ENCODE measurements around the gene FANCI. TPM values are rescaled to one million over a fixed set of nuclear protein-coding genes. Genes with fewer than 3 reads are reported as not detected.

Gene FANCI
- total and polyA plus RNA-seq, 2 of the 13 experiments (the other 11 are each of a cell fraction or from before 2014, with no cell fraction given): 15.7 to 68.8 TPM

DNA sequence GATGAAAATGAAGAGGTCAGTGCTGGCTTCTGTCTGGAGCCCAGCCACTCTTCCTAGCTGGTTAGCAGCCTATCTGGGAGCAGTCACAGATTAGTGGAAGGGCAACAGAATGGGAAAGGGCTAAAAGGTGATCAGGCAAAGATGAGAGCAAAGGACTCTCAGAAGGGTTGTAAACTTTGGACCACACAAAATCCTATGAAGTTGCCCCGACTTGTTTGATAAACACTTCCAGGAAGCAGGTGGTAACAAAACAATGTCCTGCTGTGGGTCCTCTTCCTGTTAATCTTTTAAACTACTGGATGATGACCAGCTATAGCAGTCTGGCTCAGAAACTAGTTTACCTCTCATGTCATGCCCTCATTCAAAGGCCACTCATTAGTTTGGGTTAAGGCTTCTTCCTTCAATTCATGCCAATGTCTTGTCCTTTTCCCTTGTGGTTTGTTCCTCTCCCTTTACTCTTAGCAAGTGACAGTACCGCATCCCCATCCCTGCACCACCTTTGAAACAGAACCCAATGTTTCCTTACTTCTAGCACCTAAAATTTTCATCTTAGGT lies 71.7 kb downstream of the FANCI start (continued):
- TF ChIP-seq, protein P1, sequence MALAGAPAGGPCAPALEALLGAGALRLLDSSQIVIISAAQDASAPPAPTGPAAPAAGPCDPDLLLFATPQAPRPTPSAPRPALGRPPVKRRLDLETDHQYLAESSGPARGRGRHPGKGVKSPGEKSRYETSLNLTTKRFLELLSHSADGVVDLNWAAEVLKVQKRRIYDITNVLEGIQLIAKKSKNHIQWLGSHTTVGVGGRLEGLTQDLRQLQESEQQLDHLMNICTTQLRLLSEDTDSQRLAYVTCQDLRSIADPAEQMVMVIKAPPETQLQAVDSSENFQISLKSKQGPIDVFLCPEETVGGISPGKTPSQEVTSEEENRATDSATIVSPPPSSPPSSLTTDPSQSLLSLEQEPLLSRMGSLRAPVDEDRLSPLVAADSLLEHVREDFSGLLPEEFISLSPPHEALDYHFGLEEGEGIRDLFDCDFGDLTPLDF (CRISPR knock-in tag; IDR thresholded peaks at IDR 0.05): no peak
- TF ChIP-seq MED1 (CRISPR knock-in tag; IDR thresholded peaks at IDR 0.05) (peak; percentile 66), KDM6A (CRISPR knock-in tag; IDR thresholded peaks at IDR 0.05; ENCODE audit: low read depth) (peak; percentile 27; the same call in 1 of the 2 replicates), ESRRA (CRISPR knock-in tag; IDR thresholded peaks at IDR 0.05; ENCODE audit: low read depth) (no peak), SMYD3 (CRISPR knock-in tag; IDR thresholded peaks at IDR 0.05) (no peak), FOSL1 (CRISPR knock-in tag; IDR thresholded peaks at IDR 0.05; ENCODE audit: borderline replicate concordance) (no peak), POLR2A (IDR thresholded peaks at IDR 0.05; ENCODE audit: insufficient read depth in 1 of 2, low read depth in 2 of 2, low read length in 2 of 2) (0 out of 4 replicates have a peak, but pooled peaks of 1 of the 2 experiments have one; percentile 20), RXRB (CRISPR knock-in tag; IDR thresholded peaks at IDR 0.05; ENCODE audit: borderline replicate concordance) (peak; percentile 40; the same call in 1 of the 2 replicates), SAP130 (CRISPR knock-in tag; IDR thresholded peaks at IDR 0.05; ENCODE audit: low read depth) (peak; percentile 49), IKZF4 (CRISPR knock-in tag; IDR thresholded peaks at IDR 0.05; ENCODE audit: borderline replicate concordance, low read depth, not compliant biosample characterization) (no peak), RBM39 (IDR thresholded peaks at IDR 0.05; ENCODE audit: low read depth, low read length, poor library complexity, severe bottlenecking) (no peak), SNAI1 (CRISPR knock-in tag; IDR thresholded peaks at IDR 0.05; ENCODE audit: borderline replicate concordance) (no peak), ATF7 (IDR thresholded peaks at IDR 0.05) (no peak), ATF7 (CRISPR knock-in tag; IDR thresholded peaks at IDR 0.05) (no peak), LCORL (IDR thresholded peaks at IDR 0.05) (no peak), LCORL (CRISPR knock-in tag; IDR thresholded peaks at IDR 0.05) (no peak), CENPT (CRISPR knock-in tag; IDR thresholded peaks at IDR 0.05; ENCODE audit: low read depth) (no peak)
- TF ChIP-seq, protein P2, sequence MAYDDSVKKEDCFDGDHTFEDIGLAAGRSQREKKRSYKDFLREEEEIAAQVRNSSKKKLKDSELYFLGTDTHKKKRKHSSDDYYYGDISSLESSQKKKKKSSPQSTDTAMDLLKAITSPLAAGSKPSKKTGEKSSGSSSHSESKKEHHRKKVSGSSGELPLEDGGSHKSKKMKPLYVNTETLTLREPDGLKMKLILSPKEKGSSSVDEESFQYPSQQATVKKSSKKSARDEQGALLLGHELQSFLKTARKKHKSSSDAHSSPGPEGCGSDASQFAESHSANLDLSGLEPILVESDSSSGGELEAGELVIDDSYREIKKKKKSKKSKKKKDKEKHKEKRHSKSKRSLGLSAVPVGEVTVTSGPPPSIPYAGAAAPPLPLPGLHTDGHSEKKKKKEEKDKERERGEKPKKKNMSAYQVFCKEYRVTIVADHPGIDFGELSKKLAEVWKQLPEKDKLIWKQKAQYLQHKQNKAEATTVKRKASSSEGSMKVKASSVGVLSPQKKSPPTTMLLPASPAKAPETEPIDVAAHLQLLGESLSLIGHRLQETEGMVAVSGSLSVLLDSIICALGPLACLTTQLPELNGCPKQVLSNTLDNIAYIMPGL (CRISPR knock-in tag; IDR thresholded peaks at IDR 0.05; ENCODE audit: borderline replicate concordance in 1 of 2, low read depth in 1 of 2): no peak
- TF ChIP-seq, protein P3, sequence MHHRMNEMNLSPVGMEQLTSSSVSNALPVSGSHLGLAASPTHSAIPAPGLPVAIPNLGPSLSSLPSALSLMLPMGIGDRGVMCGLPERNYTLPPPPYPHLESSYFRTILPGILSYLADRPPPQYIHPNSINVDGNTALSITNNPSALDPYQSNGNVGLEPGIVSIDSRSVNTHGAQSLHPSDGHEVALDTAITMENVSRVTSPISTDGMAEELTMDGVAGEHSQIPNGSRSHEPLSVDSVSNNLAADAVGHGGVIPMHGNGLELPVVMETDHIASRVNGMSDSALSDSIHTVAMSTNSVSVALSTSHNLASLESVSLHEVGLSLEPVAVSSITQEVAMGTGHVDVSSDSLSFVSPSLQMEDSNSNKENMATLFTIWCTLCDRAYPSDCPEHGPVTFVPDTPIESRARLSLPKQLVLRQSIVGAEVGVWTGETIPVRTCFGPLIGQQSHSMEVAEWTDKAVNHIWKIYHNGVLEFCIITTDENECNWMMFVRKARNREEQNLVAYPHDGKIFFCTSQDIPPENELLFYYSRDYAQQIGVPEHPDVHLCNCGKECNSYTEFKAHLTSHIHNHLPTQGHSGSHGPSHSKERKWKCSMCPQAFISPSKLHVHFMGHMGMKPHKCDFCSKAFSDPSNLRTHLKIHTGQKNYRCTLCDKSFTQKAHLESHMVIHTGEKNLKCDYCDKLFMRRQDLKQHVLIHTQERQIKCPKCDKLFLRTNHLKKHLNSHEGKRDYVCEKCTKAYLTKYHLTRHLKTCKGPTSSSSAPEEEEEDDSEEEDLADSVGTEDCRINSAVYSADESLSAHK (CRISPR knock-in tag; IDR thresholded peaks at IDR 0.05; ENCODE audit: borderline replicate concordance): no peak
- TF ChIP-seq, protein P4, sequence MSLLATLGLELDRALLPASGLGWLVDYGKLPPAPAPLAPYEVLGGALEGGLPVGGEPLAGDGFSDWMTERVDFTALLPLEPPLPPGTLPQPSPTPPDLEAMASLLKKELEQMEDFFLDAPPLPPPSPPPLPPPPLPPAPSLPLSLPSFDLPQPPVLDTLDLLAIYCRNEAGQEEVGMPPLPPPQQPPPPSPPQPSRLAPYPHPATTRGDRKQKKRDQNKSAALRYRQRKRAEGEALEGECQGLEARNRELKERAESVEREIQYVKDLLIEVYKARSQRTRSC (CRISPR knock-in tag; IDR thresholded peaks at IDR 0.05; ENCODE audit: low read depth): no peak
- TF ChIP-seq, protein P5, sequence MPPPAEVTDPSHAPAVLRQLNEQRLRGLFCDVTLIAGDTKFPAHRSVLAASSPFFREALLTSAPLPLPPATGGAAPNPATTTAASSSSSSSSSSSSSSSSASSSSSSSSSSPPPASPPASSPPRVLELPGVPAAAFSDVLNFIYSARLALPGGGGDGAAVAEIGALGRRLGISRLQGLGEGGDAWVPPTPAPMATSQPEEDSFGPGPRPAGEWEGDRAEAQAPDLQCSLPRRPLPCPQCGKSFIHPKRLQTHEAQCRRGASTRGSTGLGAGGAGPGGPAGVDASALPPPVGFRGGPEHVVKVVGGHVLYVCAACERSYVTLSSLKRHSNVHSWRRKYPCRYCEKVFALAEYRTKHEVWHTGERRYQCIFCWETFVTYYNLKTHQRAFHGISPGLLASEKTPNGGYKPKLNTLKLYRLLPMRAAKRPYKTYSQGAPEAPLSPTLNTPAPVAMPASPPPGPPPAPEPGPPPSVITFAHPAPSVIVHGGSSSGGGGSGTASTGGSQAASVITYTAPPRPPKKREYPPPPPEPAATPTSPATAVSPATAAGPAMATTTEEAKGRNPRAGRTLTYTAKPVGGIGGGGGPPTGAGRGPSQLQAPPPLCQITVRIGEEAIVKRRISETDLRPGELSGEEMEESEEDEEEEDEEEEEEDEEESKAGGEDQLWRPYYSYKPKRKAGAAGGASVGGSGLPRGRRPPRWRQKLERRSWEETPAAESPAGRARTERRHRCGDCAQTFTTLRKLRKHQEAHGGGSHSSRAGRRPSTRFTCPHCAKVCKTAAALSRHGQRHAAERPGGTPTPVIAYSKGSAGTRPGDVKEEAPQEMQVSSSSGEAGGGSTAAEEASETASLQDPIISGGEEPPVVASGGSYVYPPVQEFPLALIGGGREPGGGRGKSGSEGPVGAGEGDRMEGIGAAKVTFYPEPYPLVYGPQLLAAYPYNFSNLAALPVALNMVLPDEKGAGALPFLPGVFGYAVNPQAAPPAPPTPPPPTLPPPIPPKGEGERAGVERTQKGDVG (CRISPR knock-in tag; IDR thresholded peaks at IDR 0.05; ENCODE audit: borderline replicate concordance): no peak

Measured in HepG2 (cell line).